ENCODE measurements around the gene MYOZ1. TPM values are rescaled to one million over a fixed set of nuclear protein-coding genes. Genes with fewer than 3 reads are reported as not detected.

Gene MYOZ1
- total RNA-seq, 1 donor: not detected

DNA sequence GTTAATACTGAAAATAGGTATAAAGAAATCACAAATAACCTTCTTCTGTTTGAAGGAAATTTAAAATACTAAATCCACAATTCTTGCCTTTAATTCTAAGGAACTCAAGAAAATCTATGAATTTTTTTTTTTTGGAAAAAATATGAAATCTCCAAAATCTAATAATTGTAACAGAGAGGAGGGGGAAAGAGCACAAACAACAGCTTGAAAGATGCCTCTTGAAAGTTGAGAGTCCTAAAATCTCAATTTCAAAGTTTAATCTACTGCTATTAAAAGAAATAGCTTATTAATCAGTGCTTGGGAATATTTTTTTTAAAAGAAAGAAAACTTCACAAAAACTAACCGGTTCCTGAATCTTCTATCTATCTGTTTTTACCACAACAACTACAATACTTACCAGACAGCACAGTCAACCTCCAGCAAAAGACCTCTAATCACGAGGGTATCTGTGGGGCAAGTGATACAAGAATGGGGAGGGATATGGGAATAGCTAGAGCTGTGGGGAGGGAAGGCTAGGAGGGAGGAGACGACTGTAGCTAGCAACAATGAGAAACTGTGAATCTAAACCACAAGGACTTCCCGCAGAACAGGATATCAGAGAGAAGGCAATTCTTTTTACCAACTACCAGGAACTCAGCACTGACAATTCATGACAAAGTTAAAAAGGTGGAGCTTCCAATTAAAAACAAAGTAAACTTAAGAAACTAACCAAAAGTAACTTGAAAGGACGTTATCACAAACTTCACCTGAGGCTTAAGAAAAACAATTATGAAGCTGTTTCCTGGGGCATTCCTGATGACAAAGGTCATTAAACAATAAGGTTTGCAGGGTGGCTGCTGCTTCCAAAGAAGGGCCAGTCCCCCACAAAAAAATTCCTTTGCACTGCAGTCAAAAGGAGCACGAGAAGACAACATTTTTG is 50.1 kb downstream of the MYOZ1 start, which contains the start of gene USP54:
TSS of gene USP54 (minus strand) at position 462 of the 919 bp plus-strand sequence. CDS start 15,684 bp downstream, outside the sequence.
- Histone ChIP-seq H3K4me3 (ENCODE audit: low read length) (no peak within 1 kb of the TSS), H3K4me1 (ENCODE audit: insufficient read depth, low read length) (peaks cover 11% of the 10 kb centered on the region), H3K27me3 (ENCODE audit: insufficient read depth, low read length) (no peaks in the 10 kb centered on the region), H3K9me3 (ENCODE audit: low read depth, low read length) (no peaks in the 10 kb centered on the region)

DNA sequence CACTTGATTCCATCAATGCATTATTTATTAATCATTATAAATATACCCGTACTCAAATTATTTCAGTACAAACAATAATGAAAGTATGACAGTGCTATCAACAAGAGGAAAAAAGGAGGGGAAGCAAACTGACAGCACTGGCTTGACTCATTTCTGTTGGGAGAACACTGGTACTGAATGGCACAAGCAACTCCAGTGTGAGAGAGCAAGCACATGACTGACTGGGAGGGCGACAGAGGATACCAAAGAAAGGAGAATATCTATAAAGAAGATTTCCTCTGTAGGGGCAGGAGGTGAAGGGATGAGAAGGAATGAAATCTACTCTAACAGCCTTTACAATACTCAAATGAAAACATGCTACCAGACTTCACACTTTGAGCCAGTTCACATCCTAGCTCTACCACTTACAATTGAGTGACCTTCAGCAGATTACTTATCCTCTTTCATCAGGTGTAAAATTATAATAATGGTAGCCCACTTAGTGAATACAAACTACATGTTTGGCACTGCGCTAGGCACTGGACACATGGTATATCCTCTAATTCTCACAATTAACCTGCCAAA is 51.6 kb downstream of the MYOZ1 start:
- H3K27me3 ChIP-seq (ENCODE audit: insufficient read depth, low read length): no peaks in the 10 kb centered on the region
- H3K9me3 ChIP-seq (ENCODE audit: low read depth, low read length): no peaks in the 10 kb centered on the region
- peaks cover 11% of the 10 kb centered on the region for H3K4me1 ChIP-seq (ENCODE audit: insufficient read depth, low read length)
- no peak overlapping the region for H3K4me3 ChIP-seq (ENCODE audit: low read length)

DNA sequence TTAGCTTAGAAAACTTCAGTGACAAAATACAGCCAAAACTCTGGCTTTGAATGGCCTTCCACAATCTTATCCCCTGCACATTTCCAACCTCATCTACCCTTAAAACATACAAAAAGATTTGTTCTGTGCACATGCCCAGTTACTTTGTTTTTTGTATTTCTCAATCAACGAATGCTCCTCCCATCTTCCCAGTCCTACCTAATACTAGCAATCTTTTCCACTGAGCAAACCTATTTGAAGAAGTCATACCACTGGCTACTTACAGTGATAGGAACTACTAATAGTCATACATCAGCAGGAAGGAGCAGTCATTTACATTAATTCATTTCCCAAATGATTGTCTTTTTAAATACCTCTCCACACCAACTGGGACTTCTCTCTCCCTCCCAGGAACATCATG is 52.6 kb downstream of the MYOZ1 start:
- Histone ChIP-seq H3K4me1 (ENCODE audit: insufficient read depth, low read length) (peaks cover 11% of the 10 kb centered on the region), H3K27me3 (ENCODE audit: insufficient read depth, low read length) (no peaks in the 10 kb centered on the region), H3K9me3 (ENCODE audit: low read depth, low read length) (no peaks in the 10 kb centered on the region), H3K4me3 (ENCODE audit: low read length) (no peak overlapping the region)

DNA sequence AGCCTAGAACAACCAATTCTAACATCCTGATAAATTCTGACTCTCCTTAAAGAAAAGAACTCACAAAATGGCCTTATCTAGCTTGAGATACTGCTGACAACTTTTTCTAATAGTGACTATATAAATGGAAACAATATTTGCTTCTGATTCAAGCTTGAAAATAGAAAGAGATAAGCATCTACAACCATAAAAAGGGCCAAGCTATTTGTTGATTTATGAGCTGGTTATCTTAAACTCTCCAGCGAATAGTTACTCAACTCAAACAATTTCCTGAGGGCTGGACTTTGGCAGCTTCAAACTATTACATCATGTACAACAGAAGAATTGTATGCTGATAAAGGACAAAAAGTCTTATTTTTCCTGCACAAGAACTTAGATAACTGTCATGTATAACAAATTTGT is 54.7 kb downstream of the MYOZ1 start:
- Histone ChIP-seq H3K27me3 (ENCODE audit: insufficient read depth, low read length) (no peaks in the 10 kb centered on the region), H3K4me3 (ENCODE audit: low read length) (no peak overlapping the region), H3K9me3 (ENCODE audit: low read depth, low read length) (no peaks in the 10 kb centered on the region), H3K4me1 (ENCODE audit: insufficient read depth, low read length) (peaks cover 6% of the 10 kb centered on the region)

DNA sequence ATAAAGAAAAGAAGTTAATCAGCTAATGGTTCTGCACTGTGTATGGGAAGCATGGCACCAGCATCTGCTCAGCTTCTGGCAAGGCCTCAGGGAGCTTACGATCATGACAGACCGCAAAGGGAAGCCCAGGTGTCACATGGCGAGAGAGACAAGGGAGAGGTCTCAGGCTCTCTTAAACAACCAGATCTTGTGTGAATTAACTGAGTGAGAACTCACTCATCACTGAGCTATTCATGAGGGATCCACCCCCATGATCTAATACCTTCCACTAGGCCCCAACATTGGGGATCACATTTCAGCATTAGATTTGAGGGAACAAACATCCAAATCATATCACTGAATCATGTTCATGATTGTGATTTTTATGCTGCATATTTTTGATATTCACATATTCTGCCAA is 55.9 kb downstream of the MYOZ1 start:
- no peaks in the 10 kb centered on the region for H3K27me3 ChIP-seq (ENCODE audit: insufficient read depth, low read length)
- no peaks in the 10 kb centered on the region for H3K9me3 ChIP-seq (ENCODE audit: low read depth, low read length)
- H3K4me3 ChIP-seq (ENCODE audit: low read length): no peak overlapping the region
- no peaks in the 10 kb centered on the region for H3K4me1 ChIP-seq (ENCODE audit: insufficient read depth, low read length)

DNA sequence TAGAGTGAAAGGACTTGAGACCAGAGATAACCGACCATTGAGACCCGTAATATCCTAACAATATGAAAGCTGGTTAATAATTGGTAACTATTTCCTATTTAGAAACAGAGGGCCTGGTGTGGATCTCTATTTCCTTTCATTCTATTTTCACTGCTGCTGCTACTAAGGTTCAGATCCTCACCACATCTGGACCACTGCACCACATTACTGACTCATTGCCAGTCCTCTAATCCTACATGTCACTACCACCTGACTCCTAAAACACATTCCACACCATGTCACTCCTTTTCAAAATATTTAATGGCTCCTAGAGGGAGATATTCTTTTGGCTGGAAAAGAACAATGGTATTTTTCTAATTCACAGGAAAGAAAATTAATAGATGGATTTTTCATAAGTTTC is 56.5 kb downstream of the MYOZ1 start:
- Histone ChIP-seq H3K9me3 (ENCODE audit: low read depth, low read length) (no peaks in the 10 kb centered on the region), H3K4me3 (ENCODE audit: low read length) (no peak overlapping the region), H3K27me3 (ENCODE audit: insufficient read depth, low read length) (no peaks in the 10 kb centered on the region), H3K4me1 (ENCODE audit: insufficient read depth, low read length) (no peaks in the 10 kb centered on the region)

DNA sequence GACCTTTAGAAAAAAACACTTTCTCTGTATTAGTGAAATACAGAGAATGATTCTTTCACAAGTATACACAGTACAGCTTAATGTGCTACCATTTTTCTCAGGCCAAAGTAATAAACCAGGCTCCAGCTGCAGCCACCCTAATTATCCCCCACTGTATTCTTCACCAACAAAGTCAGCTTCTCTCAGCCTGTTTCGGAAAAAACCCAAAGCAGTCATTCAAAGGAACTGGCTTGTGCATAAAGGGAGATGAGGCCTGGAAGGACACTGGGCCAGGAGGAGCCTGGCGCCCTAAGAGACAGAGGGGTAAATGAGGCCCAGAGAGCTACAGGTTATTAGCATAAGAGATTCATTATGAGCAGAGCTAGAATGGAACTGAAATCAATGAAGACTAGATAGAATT is 59.4 kb downstream of the MYOZ1 start:
- H3K4me3 ChIP-seq (ENCODE audit: low read length): no peak overlapping the region
- H3K4me1 ChIP-seq (ENCODE audit: insufficient read depth, low read length): no peaks in the 10 kb centered on the region
- H3K27me3 ChIP-seq (ENCODE audit: insufficient read depth, low read length): no peaks in the 10 kb centered on the region
- no peaks in the 10 kb centered on the region for H3K9me3 ChIP-seq (ENCODE audit: low read depth, low read length)

Other genes with a start within 250 kb of the MYOZ1 start
- gene ANXA7, start 227.4 kb downstream of the MYOZ1 start, total RNA-seq: 106 TPM
- 0.73 TPM for gene MSS51, start 207.9 kb downstream of the MYOZ1 start, total RNA-seq
- 13.9 TPM for gene PPP3CB, start 145.4 kb downstream of the MYOZ1 start, total RNA-seq
- gene USP54, start 50.1 kb downstream of the MYOZ1 start, total RNA-seq: 1.8 TPM
- gene SYNPO2L, start 14.6 kb upstream of the MYOZ1 start, total RNA-seq: 0.10 TPM
- gene AGAP5, start 56.6 kb upstream of the MYOZ1 start, total RNA-seq: 1.8 TPM
- gene SEC24C, start 102.9 kb upstream of the MYOZ1 start, total RNA-seq: 25.3 TPM
- 4.7 TPM for gene CHCHD1, start 140.6 kb upstream of the MYOZ1 start, total RNA-seq
- 30.7 TPM for gene ZSWIM8, start 144.1 kb upstream of the MYOZ1 start, total RNA-seq
- gene NDST2, start 170.1 kb upstream of the MYOZ1 start, total RNA-seq: 66.9 TPM
- gene CAMK2G, start 233.1 kb upstream of the MYOZ1 start, total RNA-seq: 25.9 TPM

All from mononuclear cell (primary cell).